ENCODE measurements around the gene SLC39A12.

The SLC39A12 gene

GRCh38 chr10:18059826-18060559 is 108.3 kb downstream of the SLC39A12 start:
- Histone ChIP-seq H3K36me3 (ENCODE audit: low read length) (no peaks in the 10 kb centered on the region), H3F3A (ENCODE audit: insufficient read depth) (no peaks in the 10 kb centered on the region), H3K79me2 (ENCODE audit: insufficient read depth, low read length) (no peaks in the 10 kb centered on the region), H3K9me3 (ENCODE audit: insufficient read depth, low read length) (no peaks in the 10 kb centered on the region), H3K9me2 (replicated peaks; ENCODE audit: insufficient read depth, low read length) (no peaks in the 10 kb centered on the region), H3K9ac (ENCODE audit: low read length) (no peak overlapping the region), H3K27me3 (ENCODE audit: low read length) (no peaks in the 10 kb centered on the region), H4K20me1 (ENCODE audit: low read depth, low read length) (no peaks in the 10 kb centered on the region), H2AFZ (ENCODE audit: low read depth, low read length, severe bottlenecking) (no peak overlapping the region), H3K27ac (ENCODE audit: low read depth, low read length) (no peak overlapping the region), H3K4me2 (ENCODE audit: low read depth, low read length, poor library complexity, severe bottlenecking) (no peak overlapping the region), H3K4me3 (ENCODE audit: insufficient read depth, low read length, poor library complexity, severe bottlenecking) (no peak overlapping the region)
- TF ChIP-seq EZH2phosphoT487 (conservative IDR thresholded peaks at IDR 0.05; ENCODE audit: low read length) (no peak), CTCF (IDR thresholded peaks at IDR 0.05; ENCODE audit: insufficient read depth, low read length, poor library complexity, severe bottlenecking) (no peak)

GRCh38 chr10:18066947-18067346 is 115.2 kb downstream of the SLC39A12 start:
- H3K27ac ChIP-seq (ENCODE audit: low read depth, low read length) = no peak overlapping the region
- H3K4me3 ChIP-seq (ENCODE audit: insufficient read depth, low read length, poor library complexity, severe bottlenecking) = no peak overlapping the region
- H3K27me3 ChIP-seq (ENCODE audit: low read length) = no peaks in the 10 kb centered on the region
- TF ChIP-seq CTCF (IDR thresholded peaks at IDR 0.05; ENCODE audit: insufficient read depth, low read length, poor library complexity, severe bottlenecking) (no peak), EZH2phosphoT487 (conservative IDR thresholded peaks at IDR 0.05; ENCODE audit: low read length) (no peak)
- no peak overlapping the region for H3K9ac ChIP-seq (ENCODE audit: low read length)
- H4K20me1 ChIP-seq (ENCODE audit: low read depth, low read length) = no peaks in the 10 kb centered on the region
- no peaks in the 10 kb centered on the region for H3K36me3 ChIP-seq (ENCODE audit: low read length)
- H3K4me2 ChIP-seq (ENCODE audit: low read depth, low read length, poor library complexity, severe bottlenecking) = no peak overlapping the region
- H3K79me2 ChIP-seq (ENCODE audit: insufficient read depth, low read length) = no peaks in the 10 kb centered on the region
- H2AFZ ChIP-seq (ENCODE audit: low read depth, low read length, severe bottlenecking) = no peak overlapping the region
- no peaks in the 10 kb centered on the region for H3F3A ChIP-seq (ENCODE audit: insufficient read depth)
- no peaks in the 10 kb centered on the region for H3K9me3 ChIP-seq (ENCODE audit: insufficient read depth, low read length)
- no peaks in the 10 kb centered on the region for H3K9me2 ChIP-seq (replicated peaks; ENCODE audit: insufficient read depth, low read length)

GRCh38 chr10:18068401-18068800 is 116.7 kb downstream of the SLC39A12 start:
- no peak for TF ChIP-seq CTCF (IDR thresholded peaks at IDR 0.05; ENCODE audit: insufficient read depth, low read length, poor library complexity, severe bottlenecking)
- H3F3A ChIP-seq (ENCODE audit: insufficient read depth) = no peaks in the 10 kb centered on the region
- no peak overlapping the region for H2AFZ ChIP-seq (ENCODE audit: low read depth, low read length, severe bottlenecking)
- no peaks in the 10 kb centered on the region for H3K79me2 ChIP-seq (ENCODE audit: insufficient read depth, low read length)
- H3K27me3 ChIP-seq (ENCODE audit: low read length) = no peaks in the 10 kb centered on the region
- no peaks in the 10 kb centered on the region for H3K9me3 ChIP-seq (ENCODE audit: insufficient read depth, low read length)
- H3K4me2 ChIP-seq (ENCODE audit: low read depth, low read length, poor library complexity, severe bottlenecking) = no peak overlapping the region
- no peaks in the 10 kb centered on the region for H3K9me2 ChIP-seq (replicated peaks; ENCODE audit: insufficient read depth, low read length)
- no peak overlapping the region for H3K9ac ChIP-seq (ENCODE audit: low read length)
- no peaks in the 10 kb centered on the region for H3K36me3 ChIP-seq (ENCODE audit: low read length)
- no peak overlapping the region for H3K27ac ChIP-seq (ENCODE audit: low read depth, low read length)
- H4K20me1 ChIP-seq (ENCODE audit: low read depth, low read length) = no peaks in the 10 kb centered on the region
- no peak overlapping the region for H3K4me3 ChIP-seq (ENCODE audit: insufficient read depth, low read length, poor library complexity, severe bottlenecking)

Measured in SU-DHL-6 (cell line).